Measurements from ENCODE around the gene COMMD10. TPM values are rescaled to one million over a fixed set of nuclear protein-coding genes. Genes with fewer than 3 reads are reported as not detected.

Gene COMMD10
- polyA plus RNA-seq, 1 donor (not counting 4 experiments of a cell fraction or from before 2014, with no cell fraction given): 22.3 TPM

GRCh38 chr5:116042375-116042774 is 42.5 kb upstream of the COMMD10 start:
- no peaks in the 10 kb centered on the region for H3K79me2 ChIP-seq (ENCODE audit: control insufficient read depth, insufficient read depth, low read length)
- FAIRE-seq (no peak), DNase-seq (ENCODE audit: low read depth, low spot score) (no peak)
- H3K9me1 ChIP-seq (ENCODE audit: control insufficient read depth, extremely low read depth, insufficient read depth, low read length): no peaks in the 10 kb centered on the region
- H3K27ac ChIP-seq (ENCODE audit: control insufficient read depth, insufficient read depth, low read length): no peak overlapping the region
- peaks cover 4% of the 10 kb centered on the region for H3K27me3 ChIP-seq (ENCODE audit: control insufficient read depth, extremely low read depth, insufficient read depth, low read length)
- no peak overlapping the region for H3K4me3 ChIP-seq (ENCODE audit: control insufficient read depth in 2 of 3, extremely low read depth in 1 of 3, insufficient read depth in 2 of 3, low read depth in 1 of 3, low read length in 3 of 3)
- H4K20me1 ChIP-seq (ENCODE audit: control insufficient read depth, extremely low read depth, insufficient read depth, low read length): no peaks in the 10 kb centered on the region
- H3K4me2 ChIP-seq (ENCODE audit: control insufficient read depth, extremely low read depth, insufficient read depth, low read depth, low read length): no peak overlapping the region
- dilution Hi-C loops (cut with MboI; ENCODE audit: extremely low pct_ligation_motif_present, low sequenced_read_pairs): no loop called here
- no peak overlapping the region for H2AFZ ChIP-seq (ENCODE audit: control insufficient read depth, low read length)
- no peaks in the 10 kb centered on the region for H3K9me3 ChIP-seq (ENCODE audit: control insufficient read depth, low read depth, low read length)
- TF ChIP-seq EZH2 (IDR thresholded peaks at IDR 0.05; ENCODE audit: low read length) (no peak), CTCF (optimal IDR thresholded peaks at IDR 0.05 in 1 of 3, IDR thresholded peaks at IDR 0.05 in 1 of 3, conservative IDR thresholded peaks at IDR 0.05 in 1 of 3; ENCODE audit: extremely low read depth in 1 of 3, insufficient read depth in 2 of 3, low read length in 3 of 3) (no peak)
- no peak overlapping the region for H3K9ac ChIP-seq (ENCODE audit: control insufficient read depth, extremely low read depth, insufficient read depth, low read length)
- no peaks in the 10 kb centered on the region for H3K36me3 ChIP-seq (ENCODE audit: control insufficient read depth in 2 of 2, extremely low read depth in 1 of 2, insufficient read depth in 2 of 2, low read length in 2 of 2)
- no peaks in the 10 kb centered on the region for H3K4me1 ChIP-seq (ENCODE audit: control insufficient read depth, extremely low read depth, insufficient read depth, low read length)

- no peak for FAIRE-seq
- Histone ChIP-seq H3K36me3 (ENCODE audit: control insufficient read depth in 2 of 2, extremely low read depth in 1 of 2, insufficient read depth in 2 of 2, low read length in 2 of 2) (no peaks in the 10 kb centered on the region), H3K9me3 (ENCODE audit: control insufficient read depth, low read depth, low read length) (no peaks in the 10 kb centered on the region), H3K79me2 (ENCODE audit: control insufficient read depth, insufficient read depth, low read length) (no peaks in the 10 kb centered on the region), H2AFZ (ENCODE audit: control insufficient read depth, low read length) (no peak overlapping the region), H3K9me1 (ENCODE audit: control insufficient read depth, extremely low read depth, insufficient read depth, low read length) (no peaks in the 10 kb centered on the region), H3K4me2 (ENCODE audit: control insufficient read depth, extremely low read depth, insufficient read depth, low read depth, low read length) (no peak overlapping the region), H3K9ac (ENCODE audit: control insufficient read depth, extremely low read depth, insufficient read depth, low read length) (no peak overlapping the region), H3K4me3 (ENCODE audit: control insufficient read depth in 2 of 3, extremely low read depth in 1 of 3, insufficient read depth in 2 of 3, low read depth in 1 of 3, low read length in 3 of 3) (no peak overlapping the region), H3K4me1 (ENCODE audit: control insufficient read depth, extremely low read depth, insufficient read depth, low read length) (no peaks in the 10 kb centered on the region), H4K20me1 (ENCODE audit: control insufficient read depth, extremely low read depth, insufficient read depth, low read length) (no peaks in the 10 kb centered on the region), H3K27me3 (ENCODE audit: control insufficient read depth, extremely low read depth, insufficient read depth, low read length) (peaks cover under 1% of the 10 kb centered on the region), H3K27ac (ENCODE audit: control insufficient read depth, insufficient read depth, low read length) (no peak overlapping the region)
- dilution Hi-C loops (cut with MboI; ENCODE audit: extremely low pct_ligation_motif_present, low sequenced_read_pairs): no loop called here
- no peak for TF ChIP-seq EZH2 (IDR thresholded peaks at IDR 0.05; ENCODE audit: low read length)
- no peak for TF ChIP-seq CTCF (optimal IDR thresholded peaks at IDR 0.05 in 1 of 3, IDR thresholded peaks at IDR 0.05 in 1 of 3, conservative IDR thresholded peaks at IDR 0.05 in 1 of 3; ENCODE audit: extremely low read depth in 1 of 3, insufficient read depth in 2 of 3, low read length in 3 of 3)
- no peak for DNase-seq (ENCODE audit: low read depth, low spot score)
Observed at GRCh38 chr5:116044073-116044472, 40.8 kb upstream of the COMMD10 start.
